ENCODE measurements around the gene TAPBP. TPM values are rescaled to one million over a fixed set of nuclear protein-coding genes. Genes with fewer than 3 reads are reported as not detected.
"Not testable (repeated sequence)": the region's sequence is repeated elsewhere in the genome, so short reads cannot be mapped to it uniquely, and the experiment has no call there.

TAPBP gene
- total and polyA plus RNA-seq, 12 donors = 25.1 to 322 (median 165) TPM

GRCh38 chr6:33271468-33272274 lies 42.2 kb downstream of the TAPBP start, which contains the start of the genes RPS18 and VPS52:
TSS of gene RPS18 (plus strand) at chr6:33272075. CDS start at chr6:33272120, 45 bp downstream.
TSS of gene VPS52 (minus strand) at chr6:33271876. CDS start at chr6:33271675, 201 bp downstream.
- Histone ChIP-seq H3K27me3 (no peaks in the 10 kb centered on the region), H3K9me3 (replicated peaks in 1 of 3) (no peaks in the 10 kb centered on the region), H3K36me3 (replicated peaks in 1 of 2) (peaks cover 0 to 61% of the 10 kb centered on the region in 2 donors), H3K4me1 (replicated peaks in 1 of 2) (peaks cover 22 to 57% of the 10 kb centered on the region in 2 donors), H3K4me3 (peak within 1 kb of the TSS; percentile 59 to 94 (median 85)), H3K27ac (peak within 1 kb of the TSS; percentile 75 to 98 (median 92))
- WGBS, 4 donors = 0 to 1% (median 0%) methylated on average over 35 to 48 of the region's 48 CpGs
- TF ChIP-seq CTCF (IDR thresholded peaks at IDR 0.05) = no peak
- peak; percentile 83 to 95 for TF ChIP-seq POLR2A (IDR thresholded peaks at IDR 0.05)
- DNase-seq = peak; percentile 93 to 99 (median 97)
- intact Hi-C loops (cut with DNase I) = no loop called here

- Histone ChIP-seq H3K27me3 (no peaks in the 10 kb centered on the region), H3K9me3 (replicated peaks in 1 of 3) (no peaks in the 10 kb centered on the region), H3K4me3 (peak overlapping the region; percentile 52 to 94 (median 85)), H3K27ac (peak overlapping the region; percentile 75 to 98 (median 92)), H3K36me3 (replicated peaks in 1 of 2) (peaks cover 0 to 62% of the 10 kb centered on the region in 2 donors), H3K4me1 (replicated peaks in 1 of 2) (peaks cover 18 to 51% of the 10 kb centered on the region in 2 donors)
- TF ChIP-seq POLR2A (IDR thresholded peaks at IDR 0.05) = no peak
- peak in 1 of 6 experiments; percentile 9 for TF ChIP-seq CTCF (IDR thresholded peaks at IDR 0.05)
- no peak for DNase-seq
- 2 to 6% (median 2%) methylated on average over 7 of the region's 7 CpGs for WGBS, 4 donors
- intact Hi-C loops (cut with DNase I) = no loop called here
Measured at GRCh38 chr6:33271117-33271467, 42.8 kb downstream of the TAPBP start.

- Histone ChIP-seq H3K4me3 (no peak overlapping the region), H3K27me3 (no peaks in the 10 kb centered on the region), H3K36me3 (replicated peaks in 1 of 2) (peaks cover 0 to 68% of the 10 kb centered on the region in 2 donors), H3K9me3 (replicated peaks in 1 of 3) (no peaks in the 10 kb centered on the region), H3K4me1 (replicated peaks in 1 of 2) (peaks cover 5 to 8% of the 10 kb centered on the region in 2 donors), H3K27ac (no peak overlapping the region)
- 87 to 94% (median 90%) methylated on average over 7 of the region's 7 CpGs for WGBS, 4 donors
- no peak for DNase-seq
- TF ChIP-seq POLR2A (IDR thresholded peaks at IDR 0.05) (no peak), CTCF (IDR thresholded peaks at IDR 0.05) (no peak)
- intact Hi-C loops (cut with DNase I) = no loop called here
Measured at GRCh38 chr6:33264015-33264414, 49.9 kb downstream of the TAPBP start.

- DNase-seq; H3K4me3 ChIP-seq; H3K4me1 ChIP-seq (replicated peaks in 1 of 2); H3K27me3 ChIP-seq; H3K9me3 ChIP-seq (replicated peaks in 1 of 3); H3K27ac ChIP-seq; intact Hi-C loops (cut with DNase I): not testable (repeated sequence)
- 89 to 97% (median 94%) methylated on average over 3 of the region's 3 CpGs for WGBS, 4 donors
- H3K36me3 ChIP-seq (replicated peaks in 1 of 2) = peaks cover 0 to 56% of the 10 kb centered on the region in 2 donors
Measured at GRCh38 chr6:33262490-33262889, 51.4 kb downstream of the TAPBP start.

All from adrenal gland (tissue), 12 donors.